Measurements from ENCODE around the gene SEMA6D. TPM values are rescaled to one million over a fixed set of nuclear protein-coding genes. Genes with fewer than 3 reads are reported as not detected.

The SEMA6D gene
- total RNA-seq, result 42.8 TPM

DNA sequence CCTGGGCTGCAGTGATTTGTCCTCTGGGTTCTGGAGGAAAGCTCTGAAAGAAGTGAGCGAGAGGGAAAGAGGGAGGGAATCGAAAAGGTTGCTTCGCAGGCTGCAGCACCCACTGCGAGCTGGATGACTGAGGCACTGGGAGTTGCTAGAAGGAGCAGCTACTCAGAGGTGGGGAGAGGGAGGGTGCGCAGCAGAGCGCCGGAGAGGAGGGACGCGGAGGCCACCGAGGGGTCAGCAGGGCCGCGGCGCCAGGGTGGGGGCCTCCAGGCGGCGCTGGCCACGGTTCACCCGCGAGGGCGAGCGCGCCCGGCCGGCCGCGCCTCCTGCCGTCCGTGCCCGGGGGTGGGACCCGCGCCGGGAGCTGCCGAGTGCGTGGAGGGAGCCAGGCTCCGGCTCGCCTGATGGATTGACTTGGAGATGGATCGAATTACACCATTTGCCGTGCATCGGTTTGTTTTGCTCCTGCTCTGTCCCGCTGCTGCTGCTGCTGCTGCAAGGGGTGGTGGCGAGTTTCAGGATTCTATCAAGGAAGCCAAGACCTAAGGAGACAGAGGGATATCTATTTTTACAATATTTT is at the start of gene SEMA6D:
TSS of gene SEMA6D (plus strand) at position 470 of the 577 bp plus-strand sequence. CDS start 42,294 bp downstream, outside the sequence.
- peak; percentile 85 for DNase-seq (ENCODE audit: low spot score)
- intact Hi-C loops (cut with DNase I), result no loop called here

DNA sequence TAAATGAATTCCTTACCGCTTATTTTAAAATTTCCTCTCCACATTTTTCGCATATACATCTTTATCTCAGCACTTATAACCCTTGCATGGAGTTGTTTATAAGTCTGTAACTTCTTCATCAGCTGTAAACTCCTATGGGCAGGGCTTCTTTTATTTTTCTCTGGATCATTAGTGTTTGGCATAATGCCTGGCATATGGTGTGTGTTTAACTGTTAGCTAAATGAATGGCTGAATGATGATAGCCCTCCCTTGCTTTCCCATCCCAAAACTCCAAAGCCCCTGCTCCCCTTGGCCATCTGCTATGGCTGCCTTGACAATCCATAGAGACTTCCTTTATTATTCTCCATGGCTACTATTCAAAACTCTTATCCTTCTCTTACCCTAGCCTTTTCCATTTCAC is 48.1 kb upstream of the SEMA6D start:
- intact Hi-C loops (cut with DNase I), result no loop called here
- DNase-seq (ENCODE audit: low spot score), result no peak
- no peak for ATAC-seq

More for the DNA sequence above, at the start of gene SEMA6D:
- ATAC-seq, result peak; percentile 83

- ATAC-seq (no peak), DNase-seq (ENCODE audit: low spot score) (no peak)
- intact Hi-C loops (cut with DNase I), result no loop called here
These were observed 46.9 kb upstream of the SEMA6D start for GRCh38 chr15:47670365-47670764.

DNA sequence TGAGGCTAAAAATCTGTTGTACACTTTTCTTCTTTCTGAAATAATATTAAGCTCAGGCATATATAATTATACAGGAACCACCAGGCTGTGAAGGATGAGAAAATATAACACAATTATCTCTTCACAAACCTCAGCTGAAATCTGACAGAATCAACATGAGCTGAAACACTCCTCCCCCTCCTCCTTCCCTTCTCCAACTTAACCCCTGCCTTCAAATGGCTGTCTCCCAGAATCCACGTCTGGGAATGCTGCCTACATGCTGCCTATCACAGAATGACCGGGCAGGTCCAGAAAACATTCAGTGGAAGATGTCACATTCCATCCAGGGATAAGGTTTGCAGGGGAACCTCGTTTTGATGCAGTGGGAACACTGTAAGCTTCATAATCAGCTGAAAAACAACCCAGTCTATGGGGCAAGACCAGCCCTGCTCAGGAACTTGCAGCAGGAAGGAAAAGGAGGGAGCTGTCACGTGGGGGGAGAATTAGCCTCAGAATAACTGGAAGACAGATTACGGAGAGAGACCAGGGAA is 44.0 kb upstream of the SEMA6D start:
- intact Hi-C loops (cut with DNase I), result no loop called here
- no peak for DNase-seq (ENCODE audit: low spot score)
- ATAC-seq, result peak; percentile 67

DNA sequence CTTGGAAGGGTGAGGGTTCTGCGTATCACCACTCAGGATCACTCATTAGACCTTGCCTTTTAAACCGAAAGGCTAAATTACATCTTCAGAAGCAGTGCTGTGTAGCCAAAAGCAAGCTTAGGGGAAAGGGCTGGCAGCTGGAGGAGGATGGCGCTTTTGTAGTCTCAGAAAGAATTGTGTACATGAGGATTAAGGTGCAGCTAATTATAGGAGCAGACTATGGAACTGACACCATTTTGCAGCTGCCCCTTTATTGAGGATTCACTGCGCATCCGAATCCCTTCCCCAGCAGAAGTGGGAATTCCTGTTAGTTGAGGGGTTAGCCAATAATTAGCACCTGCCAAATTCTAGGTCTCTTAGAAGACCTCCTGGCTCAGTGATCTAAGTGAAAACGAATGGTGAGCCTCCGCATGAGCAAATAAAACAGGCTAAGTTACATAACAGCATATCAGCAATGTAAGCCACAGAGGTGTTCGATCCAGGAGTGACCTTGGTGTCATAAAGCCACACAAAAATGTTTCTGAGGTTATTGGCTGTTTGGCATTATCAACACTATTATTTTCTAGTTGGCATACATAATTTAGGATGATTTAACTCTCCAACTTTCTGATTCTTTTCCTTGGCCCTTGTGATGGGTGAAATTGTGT is 42.6 kb upstream of the SEMA6D start:
- intact Hi-C loops (cut with DNase I), result no loop called here
- ATAC-seq (no peak), DNase-seq (ENCODE audit: low spot score) (no peak)

- DNase-seq (ENCODE audit: low spot score), result no peak
- ATAC-seq, result no peak
- intact Hi-C loops (cut with DNase I), result no loop called here
These were observed 41.6 kb upstream of the SEMA6D start for GRCh38 chr15:47675735-47676134.

DNA sequence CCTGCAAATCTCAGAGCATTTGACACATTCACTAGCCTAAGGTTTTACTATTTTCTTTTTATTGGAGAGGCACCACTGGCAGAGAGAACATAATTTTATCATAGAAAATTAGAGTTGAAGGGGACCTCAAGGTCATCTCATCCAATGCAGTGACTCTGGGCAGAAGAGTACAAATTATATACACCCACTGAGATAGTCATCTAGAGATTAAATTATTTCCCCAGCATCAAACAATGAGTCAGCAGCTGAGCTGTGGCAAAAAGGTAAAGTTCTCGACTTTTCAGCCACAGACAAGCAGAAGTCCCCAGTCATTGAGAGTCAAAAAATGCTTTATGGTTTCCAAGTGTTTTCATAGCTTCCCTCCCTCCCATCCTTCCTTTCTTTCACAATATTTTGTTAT is 39.3 kb upstream of the SEMA6D start:
- DNase-seq (ENCODE audit: low spot score), result no peak
- no peak for ATAC-seq
- intact Hi-C loops (cut with DNase I), result no loop called here

- ATAC-seq, result no peak
- no peak for DNase-seq (ENCODE audit: low spot score)
- intact Hi-C loops (cut with DNase I), result no loop called here
These were observed 34.6 kb upstream of the SEMA6D start for GRCh38 chr15:47682661-47683060.

DNA sequence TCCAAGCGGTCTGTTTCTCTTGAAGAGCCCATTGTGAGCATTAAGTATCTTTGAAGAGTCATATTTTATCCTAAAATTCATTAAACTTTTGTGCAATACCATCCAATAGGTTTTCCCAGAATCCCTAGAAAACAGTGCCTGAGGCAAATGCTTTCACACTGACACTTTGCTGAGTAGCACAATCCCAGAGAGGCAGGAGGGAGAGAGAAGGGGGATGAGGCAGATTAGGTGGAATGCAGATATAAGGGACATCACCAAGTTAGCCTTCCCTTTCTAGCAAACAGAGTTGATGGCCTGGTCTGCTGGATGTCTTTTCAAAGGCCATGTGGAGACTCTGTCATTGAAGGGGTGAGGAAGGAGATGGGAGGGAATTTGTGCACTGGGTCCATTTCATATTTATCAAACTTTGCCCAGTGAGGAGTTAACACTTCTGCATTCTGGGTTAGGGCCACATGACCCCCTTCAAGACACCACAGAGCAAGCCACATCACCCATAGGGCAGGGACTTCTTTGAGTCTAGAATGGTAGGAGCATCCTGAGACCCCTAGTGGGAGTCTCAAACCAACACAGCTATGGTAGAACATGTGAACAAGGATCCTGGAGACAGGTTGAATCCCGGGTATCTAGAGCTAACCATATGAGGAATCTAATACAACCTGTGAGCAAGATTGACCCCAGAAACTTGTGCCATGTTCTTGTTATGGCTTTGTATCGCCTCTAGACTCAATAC is 32.0 kb upstream of the SEMA6D start:
- no peak for ATAC-seq

DNA sequence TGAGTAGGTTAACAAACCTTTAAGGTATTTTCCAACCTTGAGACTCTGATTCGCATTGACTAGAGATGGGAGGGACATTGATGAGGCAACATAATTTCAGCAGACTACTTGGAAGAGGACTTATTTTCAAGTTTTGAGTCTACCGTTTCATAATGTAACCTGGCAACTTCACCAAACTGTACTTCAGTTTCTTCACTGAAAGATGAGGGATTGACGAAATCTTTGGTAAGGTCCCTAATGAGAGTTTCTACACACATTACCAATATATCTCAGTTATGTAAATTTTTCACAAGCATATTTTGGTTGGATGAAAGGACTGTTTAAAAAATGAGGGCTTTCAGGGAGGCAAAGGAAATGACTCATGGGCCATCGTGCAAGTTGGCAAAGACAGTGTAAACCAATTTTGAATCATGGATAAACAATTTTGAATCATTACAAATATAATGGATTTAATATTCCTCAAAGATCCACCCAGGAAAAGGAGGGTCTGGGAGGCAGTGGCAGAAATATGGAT is 28.7 kb upstream of the SEMA6D start:
- intact Hi-C loops (cut with DNase I), result no loop called here
- ATAC-seq (no peak), DNase-seq (ENCODE audit: low spot score) (no peak)

More for the DNA sequence above, 32.0 kb upstream of the SEMA6D start:
- intact Hi-C loops (cut with DNase I), result no loop called here
- no peak for DNase-seq (ENCODE audit: low spot score)

DNA sequence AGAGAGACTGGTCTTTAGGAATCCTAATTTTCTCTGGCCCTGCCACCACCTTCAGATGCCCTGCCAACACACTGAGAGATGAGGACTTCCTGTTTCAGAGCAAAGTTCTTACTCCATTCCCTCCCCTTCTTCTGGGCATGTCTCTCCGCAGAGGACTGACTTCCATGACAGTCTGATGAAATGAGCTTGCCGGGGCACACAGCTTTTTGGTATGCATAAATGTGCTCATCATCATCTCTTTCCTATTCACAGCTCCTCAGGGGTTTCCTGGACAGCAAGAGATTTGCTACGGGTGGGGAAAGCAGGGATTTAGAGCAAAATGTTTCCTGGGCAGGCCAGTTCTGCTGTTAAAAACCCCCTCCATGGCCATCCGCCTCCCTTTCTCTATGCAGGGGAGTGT is 27.6 kb upstream of the SEMA6D start:
- ATAC-seq, result no peak
- no peak for DNase-seq (ENCODE audit: low spot score)
- intact Hi-C loops (cut with DNase I), result no loop called here

GRCh38 chr15:47691882-47692281 is 25.4 kb upstream of the SEMA6D start:
- intact Hi-C loops (cut with DNase I), result no loop called here
- ATAC-seq (no peak), DNase-seq (ENCODE audit: low spot score) (no peak)

DNA sequence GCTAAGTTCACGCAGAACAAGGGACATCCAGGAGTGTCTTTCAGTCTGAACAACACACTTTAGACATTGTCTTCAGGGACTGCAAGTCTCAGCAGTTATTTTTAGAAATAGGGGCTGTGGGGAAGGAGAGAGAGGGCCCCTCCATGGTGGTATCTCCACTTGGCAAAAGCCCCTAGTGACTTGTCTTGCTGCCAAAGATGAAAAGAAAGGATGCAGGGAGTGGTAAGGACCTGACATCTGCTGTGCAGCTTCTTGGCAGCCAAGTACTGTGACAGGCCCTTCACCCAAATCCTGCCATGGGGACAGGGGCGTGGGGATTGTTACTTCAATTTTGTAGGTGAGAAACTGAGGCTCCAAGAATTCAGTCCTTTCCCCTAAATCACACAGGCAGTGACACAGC is 21.0 kb upstream of the SEMA6D start:
- intact Hi-C loops (cut with DNase I), result no loop called here
- ATAC-seq (no peak), DNase-seq (ENCODE audit: low spot score) (no peak)

- no peak for ATAC-seq
- no peak for DNase-seq (ENCODE audit: low spot score)
These were observed 11.9 kb upstream of the SEMA6D start for GRCh38 chr15:47705281-47705997.

GRCh38 chr15:47707391-47707790 is 9.9 kb upstream of the SEMA6D start:
- ATAC-seq (no peak), DNase-seq (ENCODE audit: low spot score) (no peak)
- intact Hi-C loops (cut with DNase I), result no loop called here

More at GRCh38 chr15:47705281-47705997, 11.9 kb upstream of the SEMA6D start:
- intact Hi-C loops (cut with DNase I), result no loop called here

DNA sequence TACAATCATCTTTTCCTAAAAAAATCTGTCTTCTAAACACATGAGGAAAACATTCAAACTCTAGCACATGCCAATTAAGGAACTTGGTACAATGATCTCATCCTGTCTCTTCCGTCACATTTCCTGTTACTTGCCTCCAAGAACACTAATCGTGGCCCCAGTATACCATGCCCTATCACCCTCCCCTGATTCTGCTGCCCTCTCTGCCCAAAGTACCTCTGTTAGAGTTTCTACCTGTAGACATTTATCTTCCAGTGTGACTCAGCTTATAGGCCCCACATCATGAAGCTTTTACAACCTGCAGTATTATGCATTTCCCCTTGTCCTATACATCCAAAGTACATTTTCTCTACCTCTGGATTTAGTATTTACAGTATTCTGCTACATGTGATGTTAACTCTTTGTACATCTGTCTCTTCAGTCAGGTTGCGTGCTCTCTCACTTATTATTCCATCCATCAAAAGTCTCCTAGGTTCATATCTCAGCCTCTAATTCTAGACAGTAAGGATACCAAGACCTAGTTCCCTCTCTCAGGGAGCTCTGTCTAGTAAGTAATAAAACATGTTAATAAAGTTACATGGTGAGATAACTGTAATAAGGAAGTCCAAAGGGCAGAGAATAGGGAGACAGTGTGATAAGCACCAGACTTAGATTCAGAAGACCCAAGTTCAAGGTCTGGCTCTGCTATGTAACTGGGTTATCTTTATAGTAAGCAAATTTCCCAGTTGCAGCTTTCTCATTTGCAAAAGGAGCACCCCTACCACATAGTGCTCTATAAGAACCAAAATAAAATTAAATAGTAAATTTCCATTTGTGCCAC is 8.9 kb upstream of the SEMA6D start:
- intact Hi-C loops (cut with DNase I), result no loop called here
- DNase-seq (ENCODE audit: low spot score) (no peak), ATAC-seq (peak; percentile 60)

DNA sequence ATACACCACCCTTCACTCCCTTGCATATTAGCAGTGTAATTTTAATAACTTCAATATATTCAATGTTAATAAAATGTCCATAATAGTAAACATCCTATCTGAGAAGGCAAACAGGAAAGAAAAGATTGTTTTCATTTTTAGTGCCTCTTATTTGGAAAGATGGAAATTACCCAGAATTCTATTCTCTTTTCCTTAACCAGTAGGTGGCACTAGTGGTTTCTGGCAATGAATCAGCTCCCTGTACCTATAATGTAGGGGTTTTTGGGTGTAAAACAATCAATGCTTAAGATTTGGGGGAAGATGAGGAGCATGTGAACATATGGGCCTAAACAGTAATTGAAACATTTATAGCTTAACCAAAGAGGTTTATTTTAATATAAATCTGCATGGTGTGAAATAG is 5.7 kb upstream of the SEMA6D start:
- intact Hi-C loops (cut with DNase I), result no loop called here
- ATAC-seq, result no peak
- DNase-seq (ENCODE audit: low spot score), result no peak

- ATAC-seq (no peak), DNase-seq (ENCODE audit: low spot score) (no peak)
- intact Hi-C loops (cut with DNase I), result no loop called here
These were observed 1.9 kb upstream of the SEMA6D start for GRCh38 chr15:47715402-47715801.

All from sciatic nerve (tissue), 2 donors.